Loucy (cell line): ENCODE data around the gene AMIGO2.

Source experiments
- H2AFZ ChIP-seq: fragments of 200-600 bp; sonication (generic); 2 replicates; pipeline ENCODE4 v1.6.0; 2016; ENCODE audit warnings: antibody characterized with exemption, mild to moderate bottlenecking, low read length, moderate library complexity
- H3F3A ChIP-seq: fragments of 200-600 bp; 2 replicates; pipeline ENCODE4 v1.6.0; 2016; ENCODE audit warnings: antibody characterized with exemption, low read depth, mild to moderate bottlenecking
- H3K27me3 ChIP-seq: fragments of 200-600 bp; sonication (generic); 2 replicates; pipeline ENCODE4 v1.6.1; 2014; ENCODE audit warnings: low read length, mild to moderate bottlenecking; ENCODE audit not compliant: insufficient read depth, poor library complexity, severe bottlenecking
- H3K36me3 ChIP-seq: fragments of 200-600 bp; sonication (generic); 2 replicates; pipeline ENCODE4 v1.6.1; 2016; ENCODE audit warnings: low read length; ENCODE audit not compliant: insufficient read depth
- H3K4me1 ChIP-seq: fragments of 200-600 bp; sonication (generic); 2 replicates; pipeline ENCODE4 v1.5.1; 2014; ENCODE audit warnings: low read length, mild to moderate bottlenecking; ENCODE audit not compliant: insufficient read depth, poor library complexity, severe bottlenecking
- H3K4me2 ChIP-seq: fragments of 200-600 bp; sonication (generic); 2 replicates; pipeline ENCODE4 v1.6.0; 2014; ENCODE audit warnings: antibody characterized with exemption, low read length, low read depth, mild to moderate bottlenecking; ENCODE audit not compliant: poor library complexity, severe bottlenecking
- H3K4me3 ChIP-seq: fragments of 200-600 bp; sonication (generic); 2 replicates; pipeline ENCODE4 v1.5.1; 2014; ENCODE audit warnings: low read length, mild to moderate bottlenecking, mixed read lengths; ENCODE audit not compliant: poor library complexity, severe bottlenecking
- H3K79me2 ChIP-seq: fragments of 200-600 bp; sonication (generic); 2 replicates; pipeline ENCODE4 v1.6.1; 2014; ENCODE audit warnings: low read length; ENCODE audit not compliant: insufficient read depth
- H3K9ac ChIP-seq: fragments of 200-600 bp; sonication (generic); 2 replicates; pipeline ENCODE4 v1.6.0; 2014; ENCODE audit warnings: mild to moderate bottlenecking, low read depth, low read length, moderate library complexity; ENCODE audit not compliant: poor library complexity, severe bottlenecking
- H3K9me2 ChIP-seq: fragments of 200-600 bp; sonication (generic); replicated peaks from 2 replicates; pipeline ENCODE4 v1.6.1; 2016; ENCODE audit warnings: low read depth, low read length, mixed read lengths
- H3K9me3 ChIP-seq: fragments of 200-600 bp; sonication (generic); 2 replicates; pipeline ENCODE4 v1.6.1; 2014; ENCODE audit warnings: mild to moderate bottlenecking, antibody characterized with exemption, low read length, low read depth; ENCODE audit not compliant: insufficient read depth
- H4K20me1 ChIP-seq: fragments of 200-600 bp; sonication (generic); 2 replicates; pipeline ENCODE4 v1.6.0; 2014; ENCODE audit warnings: antibody characterized with exemption, low read length, mild to moderate bottlenecking; ENCODE audit not compliant: insufficient read depth, poor library complexity, severe bottlenecking
- CTCF ChIP-seq: fragments of 200-600 bp; sonication (generic); conservative IDR thresholded peaks from 2 replicates; pipeline ENCODE4 v1.5.1; 2014; ENCODE audit warnings: mild to moderate bottlenecking, antibody characterized with exemption, low read length
- EZH2phosphoT487 ChIP-seq: fragments of 200-600 bp; IDR thresholded peaks from 2 replicates; pipeline ENCODE4 v1.6.1; 2018; ENCODE audit warnings: antibody characterized with exemption, mild to moderate bottlenecking, moderate library complexity, borderline replicate concordance

The AMIGO2 gene

GRCh38 chr12:47085815-47086252 is 6.1 kb upstream of the AMIGO2 start:
- Histone ChIP-seq H2AFZ (no peak overlapping the region), H3K36me3 (no peaks in the 10 kb centered on the region; the same call in 1 of the 2 replicates), H3K79me2 (no peaks in the 10 kb centered on the region), H3K4me2 (peak overlapping the region; percentile 15), H3K4me3 (no peak overlapping the region), H3K4me1 (peaks cover 40% of the 10 kb centered on the region), H3K27me3 (no peaks in the 10 kb centered on the region), H4K20me1 (no peaks in the 10 kb centered on the region), H3F3A (peaks cover 9% of the 10 kb centered on the region), H3K9me3 (no peaks in the 10 kb centered on the region), H3K9me2 (no peaks in the 10 kb centered on the region), H3K9ac (no peak overlapping the region)
- TF ChIP-seq EZH2phosphoT487 (no peak), CTCF (no peak)

- Histone ChIP-seq H3K4me3 (no peak overlapping the region), H3K9me3 (no peaks in the 10 kb centered on the region), H4K20me1 (no peaks in the 10 kb centered on the region), H3K27me3 (no peaks in the 10 kb centered on the region), H3K79me2 (no peaks in the 10 kb centered on the region), H3K4me2 (no peak overlapping the region), H3F3A (peaks cover 9% of the 10 kb centered on the region), H2AFZ (no peak overlapping the region), H3K4me1 (peaks cover 49% of the 10 kb centered on the region), H3K9me2 (no peaks in the 10 kb centered on the region), H3K9ac (no peak overlapping the region), H3K36me3 (no peaks in the 10 kb centered on the region; the same call in 1 of the 2 replicates)
- TF ChIP-seq EZH2phosphoT487: no peak
- TF ChIP-seq CTCF: no peak
Observed at GRCh38 chr12:47084172-47084571, 4.4 kb upstream of the AMIGO2 start.

GRCh38 chr12:47082796-47083621 is 3.2 kb upstream of the AMIGO2 start:
- no peak overlapping the region for H3K4me3 ChIP-seq
- no peaks in the 10 kb centered on the region; the same call in 1 of the 2 replicates for H3K36me3 ChIP-seq
- no peak overlapping the region for H3K4me2 ChIP-seq
- no peak overlapping the region for H2AFZ ChIP-seq
- no peaks in the 10 kb centered on the region for H3K27me3 ChIP-seq
- no peaks in the 10 kb centered on the region for H3K9me2 ChIP-seq
- no peaks in the 10 kb centered on the region for H4K20me1 ChIP-seq
- H3F3A ChIP-seq: peaks cover 9% of the 10 kb centered on the region
- H3K9me3 ChIP-seq: no peaks in the 10 kb centered on the region
- H3K79me2 ChIP-seq: no peaks in the 10 kb centered on the region
- no peak overlapping the region for H3K9ac ChIP-seq
- peaks cover 48% of the 10 kb centered on the region for H3K4me1 ChIP-seq
- TF ChIP-seq EZH2phosphoT487 (no peak), CTCF (no peak)
